Neuronal stem cell (in vitro differentiated cells): ENCODE results near the gene B3GAT1.

Source experiments
- DNase-seq: peaks from one replicate; pipeline ENCODE4 v3.0.0-alpha.2; 2013; ENCODE audit warnings: low spot score
- H2AFZ ChIP-seq: one replicate; pipeline ENCODE4 v1.6.1; 2013; ENCODE audit warnings: mild to moderate bottlenecking, low read length, inconsistent platforms
- H2AK5ac ChIP-seq: 2 replicates; pipeline ENCODE4 v1.6.1; 2013; ENCODE audit warnings: low read depth, mild to moderate bottlenecking, inconsistent platforms, low read length, moderate library complexity, mixed read lengths
- H2BK120ac ChIP-seq: 2 replicates; pipeline ENCODE4 v1.6.1; 2013; ENCODE audit warnings: low read depth, mild to moderate bottlenecking, inconsistent platforms, low read length, moderate library complexity, mixed read lengths
- H2BK12ac ChIP-seq: one replicate; pipeline ENCODE4 v1.6.1; 2013; ENCODE audit warnings: low read length, inconsistent platforms
- H2BK15ac ChIP-seq: 2 replicates; pipeline ENCODE4 v1.6.1; 2013; ENCODE audit warnings: mild to moderate bottlenecking, low read length, inconsistent platforms, mixed read lengths
- H2BK5ac ChIP-seq: one replicate; pipeline ENCODE4 v1.6.1; 2013; ENCODE audit warnings: inconsistent platforms, mild to moderate bottlenecking, low read length, moderate library complexity
- H3K14ac ChIP-seq: one replicate; pipeline ENCODE4 v1.6.1; 2013; ENCODE audit warnings: low read length, inconsistent platforms
- H3K18ac ChIP-seq: 2 replicates; pipeline ENCODE4 v1.6.1; 2013; ENCODE audit warnings: low read length, inconsistent platforms
- H3K23ac ChIP-seq: 2 replicates; pipeline ENCODE4 v1.6.1; 2013; ENCODE audit warnings: low read depth, mild to moderate bottlenecking, mixed read lengths, low read length, inconsistent platforms; ENCODE audit not compliant: poor library complexity
- H3K27ac ChIP-seq: replicated peaks from 3 replicates; pipeline ENCODE4 v1.5.1; 2013; ENCODE audit warnings: low read length, inconsistent platforms
- H3K27me3 ChIP-seq, 3 experiments: 2 replicates each; pipeline ENCODE4 v1.6.1; 2013; ENCODE audit warnings: low read length in 3 of 3, mild to moderate bottlenecking in 2 of 3, inconsistent platforms in 1 of 3, low read depth in 1 of 3, mixed read lengths in 1 of 3, moderate library complexity in 1 of 3; ENCODE audit not compliant: control insufficient read depth in 3 of 3, insufficient read depth in 3 of 3
- H3K36me3 ChIP-seq, 2 donors: replicated peaks in 1 of 2; 2 replicates each; pipeline ENCODE4 v1.6.1; 2013; ENCODE audit warnings: low read length in 2 of 2; ENCODE audit not compliant: control insufficient read depth in 2 of 2, insufficient read depth in 2 of 2
- H3K4ac ChIP-seq: 2 replicates; pipeline ENCODE4 v1.6.1; 2013; ENCODE audit warnings: inconsistent platforms, mild to moderate bottlenecking, low read length, moderate library complexity
- H3K4me1 ChIP-seq, 2 donors: 1 replicate in 1 of 2; 2 replicates in 1 of 2; pipeline ENCODE4 v1.6.1; 2013; ENCODE audit warnings: low read length in 2 of 2, low read depth in 1 of 2; ENCODE audit not compliant: control insufficient read depth in 2 of 2, insufficient read depth in 1 of 2
- H3K4me2 ChIP-seq: one replicate; pipeline ENCODE4 v1.6.1; 2013; ENCODE audit warnings: mild to moderate bottlenecking, low read length, inconsistent platforms; ENCODE audit not compliant: insufficient read depth, poor library complexity, severe bottlenecking
- H3K4me3 ChIP-seq, 2 donors: 2 replicates each; pipeline ENCODE4 v1.5.1; 2013; ENCODE audit warnings: low read length in 2 of 2, mild to moderate bottlenecking in 2 of 2, inconsistent platforms in 1 of 2, moderate library complexity in 1 of 2
- H3K79me1 ChIP-seq: one replicate; pipeline ENCODE4 v1.6.1; 2013; ENCODE audit warnings: low read depth, mild to moderate bottlenecking, inconsistent platforms, low read length, moderate library complexity
- H3K9ac ChIP-seq: one replicate; pipeline ENCODE4 v1.6.1; 2013; ENCODE audit warnings: mild to moderate bottlenecking, low read depth, low read length, inconsistent platforms; ENCODE audit not compliant: poor library complexity
- H3K9me3 ChIP-seq, 2 donors: replicated peaks in 1 of 2; 2 replicates each; pipeline versions ENCODE3 to v1.6.1; 2013; ENCODE audit warnings: low read length in 2 of 2, mild to moderate bottlenecking in 2 of 2, inconsistent platforms in 1 of 2, low read depth in 1 of 2, mixed read lengths in 1 of 2, moderate library complexity in 1 of 2; ENCODE audit not compliant: control insufficient read depth in 2 of 2, insufficient read depth in 1 of 2
- H4K8ac ChIP-seq: one replicate; pipeline ENCODE4 v1.6.1; 2013; ENCODE audit warnings: low read depth, mild to moderate bottlenecking, inconsistent platforms, low read length, moderate library complexity
- H4K91ac ChIP-seq: one replicate; pipeline ENCODE4 v1.6.1; 2013; ENCODE audit warnings: low read length, low read depth, mild to moderate bottlenecking, inconsistent platforms; ENCODE audit not compliant: poor library complexity
- WGBS, 2 donors: extraction: QIAGEN DNeasy Blood & Tissue Kit; methylation state at CpG; one replicate each; pipeline ENCODE4 v1.1.7; 2013; ENCODE audit warnings: missing lambda C conversion rate in 2 of 2, mixed read lengths in 1 of 2; ENCODE audit not compliant: insufficient read length in 2 of 2, insufficient replicate concordance in 1 of 2; ENCODE audit errors: extremely low coverage in 2 of 2; 5-methylcytosine and 5-hydroxymethylcytosine counted together

B3GAT1 gene

GRCh38 chr11:134361661-134362060 lies 50.4 kb downstream of the B3GAT1 start:
- Histone ChIP-seq H3K14ac (no peak overlapping the region), H3K27me3 (peaks cover 0 to 3% (median 0%) of the 10 kb centered on the region in 3 experiments), H3K9ac (no peak overlapping the region), H2BK120ac (no peak overlapping the region), H3K79me1 (no peaks in the 10 kb centered on the region), H3K18ac (no peak overlapping the region), H2BK15ac (no peak overlapping the region), H2AK5ac (no peak overlapping the region), H3K27ac (no peak overlapping the region), H3K23ac (no peak overlapping the region), H3K4ac (no peak overlapping the region), H3K4me1 (no peaks in the 10 kb centered on the region), H3K36me3 (no peaks in the 10 kb centered on the region), H3K4me3 (no peak overlapping the region), H4K91ac (no peak overlapping the region), H4K8ac (no peak overlapping the region), H3K4me2 (no peak overlapping the region), H2BK12ac (no peak overlapping the region), H2AFZ (no peak overlapping the region), H3K9me3 (no peaks in the 10 kb centered on the region), H2BK5ac (no peak overlapping the region)
- no CpG with 5 or more reads among the region's 26 CpGs for WGBS, 2 donors
- no peak for DNase-seq

- Histone ChIP-seq H3K36me3 (no peaks in the 10 kb centered on the region), H3K4me3 (no peak overlapping the region), H3K9me3 (no peaks in the 10 kb centered on the region), H2BK5ac (no peak overlapping the region), H3K27me3 (peaks cover 0 to 3% (median 0%) of the 10 kb centered on the region in 3 experiments), H4K91ac (no peak overlapping the region), H3K14ac (no peak overlapping the region), H2BK120ac (no peak overlapping the region), H3K18ac (peak overlapping the region; percentile 55), H3K4ac (no peak overlapping the region), H2BK15ac (no peak overlapping the region), H2BK12ac (no peak overlapping the region), H3K79me1 (no peaks in the 10 kb centered on the region), H3K23ac (no peak overlapping the region), H2AFZ (peak overlapping the region; percentile 78), H3K27ac (no peak overlapping the region), H2AK5ac (peak overlapping the region; percentile 51), H3K4me1 (no peaks in the 10 kb centered on the region), H4K8ac (peak overlapping the region; percentile 44), H3K9ac (no peak overlapping the region), H3K4me2 (no peak overlapping the region)
- WGBS, 2 donors, result no CpG with 5 or more reads among the region's 30 CpGs
- peak; percentile 77 for DNase-seq
Observed at GRCh38 chr11:134360050-134360835, 51.8 kb downstream of the B3GAT1 start.

GRCh38 chr11:134359646-134360045 lies 52.4 kb downstream of the B3GAT1 start:
- H3K27me3 ChIP-seq, result peaks cover 0 to 3% (median 0%) of the 10 kb centered on the region in 3 experiments
- no peak overlapping the region for H2BK12ac ChIP-seq
- H2AK5ac ChIP-seq, result peak overlapping the region; percentile 51
- H2BK5ac ChIP-seq, result peak overlapping the region; percentile 2
- no CpG with 5 or more reads among the region's 10 CpGs for WGBS, 2 donors
- no peaks in the 10 kb centered on the region for H3K9me3 ChIP-seq
- no peak overlapping the region for H3K9ac ChIP-seq
- H3K4me3 ChIP-seq, result no peak overlapping the region
- H3K36me3 ChIP-seq, result no peaks in the 10 kb centered on the region
- no peak overlapping the region for H2BK120ac ChIP-seq
- no peak overlapping the region for H3K14ac ChIP-seq
- no peaks in the 10 kb centered on the region for H3K79me1 ChIP-seq
- peak overlapping the region; percentile 32 for H4K91ac ChIP-seq
- no peak for DNase-seq
- H3K23ac ChIP-seq, result peak overlapping the region; percentile 29
- H3K4me2 ChIP-seq, result no peak overlapping the region
- peak overlapping the region; percentile 44 for H4K8ac ChIP-seq
- H3K18ac ChIP-seq, result peak overlapping the region; percentile 12
- H2BK15ac ChIP-seq, result no peak overlapping the region
- H2AFZ ChIP-seq, result peak overlapping the region; percentile 78
- no peaks in the 10 kb centered on the region for H3K4me1 ChIP-seq
- H3K27ac ChIP-seq, result no peak overlapping the region
- no peak overlapping the region for H3K4ac ChIP-seq

GRCh38 chr11:134358856-134359490 lies 53.1 kb downstream of the B3GAT1 start:
- H3K23ac ChIP-seq, result peak overlapping the region; percentile 29
- H2BK15ac ChIP-seq, result no peak overlapping the region
- no peaks in the 10 kb centered on the region for H3K9me3 ChIP-seq
- no peak overlapping the region for H3K4me2 ChIP-seq
- WGBS, 2 donors, result no CpG with 5 or more reads among the region's 18 CpGs
- peak overlapping the region; percentile 32 for H4K91ac ChIP-seq
- H2BK12ac ChIP-seq, result no peak overlapping the region
- H3K27ac ChIP-seq, result no peak overlapping the region
- no peak overlapping the region for H2AFZ ChIP-seq
- no peaks in the 10 kb centered on the region for H3K79me1 ChIP-seq
- H3K4me3 ChIP-seq, result no peak overlapping the region
- H4K8ac ChIP-seq, result no peak overlapping the region
- peak overlapping the region; percentile 24 for H3K9ac ChIP-seq
- no peaks in the 10 kb centered on the region for H3K4me1 ChIP-seq
- no peaks in the 10 kb centered on the region for H3K36me3 ChIP-seq
- H3K18ac ChIP-seq, result no peak overlapping the region
- no peak overlapping the region for H2BK120ac ChIP-seq
- peak overlapping the region; percentile 2 for H2BK5ac ChIP-seq
- no peak overlapping the region for H3K4ac ChIP-seq
- H3K14ac ChIP-seq, result no peak overlapping the region
- H3K27me3 ChIP-seq, result peaks cover 0 to 3% (median 0%) of the 10 kb centered on the region in 3 experiments
- peak overlapping the region; percentile 15 for H2AK5ac ChIP-seq
- no peak for DNase-seq
